GM12878 (cell line): ENCODE measurements around the gene E2F1. TPM values are rescaled to one million over a fixed set of nuclear protein-coding genes. Genes with fewer than 3 reads are reported as not detected.

Experiments
- ATAC-seq: fragments of 200-7000 bp; cut with Tn5 transposase; 3 replicates; pipeline ENCODE4 v1.9.1; 2020; ENCODE audit warnings: mild to moderate bottlenecking, moderate library complexity
- BruUV-seq: library from RNA; stranded (reverse); fragments of 400-500 nt; replicated peaks from 2 replicates; lab custom pipeline; 2021; lab: Mats Ljungman, UMichigan
- CTCF ChIA-PET: fragments of 300-600 bp; sonication (Branson Sonifier 250); formaldehyde crosslinking; extraction: SDS; loops from one replicate; lab custom pipeline; 2021; ENCODE audit warnings: inconsistent platforms; lab: Yijun Ruan, JAX
- POLR2A ChIA-PET: fragments of 350-600 bp; formaldehyde crosslinking; extraction: SDS; loops from one replicate; lab custom pipeline; 2021; ENCODE audit warnings: inconsistent platforms; lab: Charles Lee
- RAD21 ChIA-PET: fragments of 300-600 bp; sonication (Branson Sonifier 250); formaldehyde crosslinking; loops from one replicate; lab custom pipeline; 2023; ENCODE audit warnings: antibody characterized with exemption; ENCODE audit not compliant: unreplicated experiment; lab: Charles Lee
- SMC1A ChIA-PET: fragments of 300-600 bp; sonication (Branson Sonifier 250); formaldehyde crosslinking; loops from one replicate; lab custom pipeline; 2023; ENCODE audit not compliant: unreplicated experiment, uncharacterized antibody; lab: Charles Lee
- DNase-seq: peaks from one replicate; pipeline ENCODE4 v3.0.0-alpha.2; 2011; ENCODE audit warnings: low read depth, low spot score
- FAIRE-seq: peaks from 3 replicates; lab custom pipeline; 2011; peaks lifted over from hg19 to GRCh38; lab: Jason Lieb, UNC
- H2AFZ ChIP-seq: 2 replicates; pipeline ENCODE4 v1.6.0; 2011; ENCODE audit warnings: low read depth, low read length, control low read depth; ENCODE audit not compliant: control insufficient read depth
- H3K27ac ChIP-seq: 2 replicates; pipeline ENCODE4 v1.5.1; 2011; ENCODE audit warnings: control low read depth; ENCODE audit not compliant: control insufficient read depth, insufficient read depth
- H3K27me3 ChIP-seq, 2 experiments: replicated peaks in 1 of 2; 2 replicates each; pipeline versions ENCODE4 v1.6.0 to v1.6.1; 2011; ENCODE audit warnings: low read length in 1 of 2; ENCODE audit not compliant: control insufficient read depth in 2 of 2, insufficient read depth in 2 of 2
- H3K36me3 ChIP-seq, 2 experiments: 2 replicates each; pipeline ENCODE4 v1.5.1; 2011; ENCODE audit warnings: low read length in 1 of 2; ENCODE audit not compliant: control insufficient read depth in 2 of 2, insufficient read depth in 2 of 2
- H3K4me1 ChIP-seq: 2 replicates; pipeline ENCODE4 v1.6.1; 2011; ENCODE audit warnings: mild to moderate bottlenecking, low read length, moderate library complexity, mixed read lengths; ENCODE audit not compliant: control insufficient read depth, insufficient read depth
- H3K4me2 ChIP-seq: 2 replicates; pipeline ENCODE4 v1.6.0; 2011; ENCODE audit warnings: control low read depth; ENCODE audit not compliant: control insufficient read depth, insufficient read depth
- H3K4me3 ChIP-seq: fragments of 200-600 bp; sonication (generic); 2 replicates; pipeline ENCODE4 v1.5.1; 2016
- H3K79me2 ChIP-seq: 2 replicates; pipeline ENCODE4 v1.6.0; 2011; ENCODE audit warnings: low read length; ENCODE audit not compliant: control insufficient read depth, insufficient read depth
- H3K9ac ChIP-seq: 2 replicates; pipeline ENCODE4 v1.8.0; 2011; ENCODE audit warnings: low read length, control low read depth, mixed read lengths; ENCODE audit not compliant: control insufficient read depth, insufficient read depth
- H3K9me3 ChIP-seq: replicated peaks from 3 replicates; pipeline ENCODE4 v1.5.1; 2011; ENCODE audit warnings: mild to moderate bottlenecking, low read length; ENCODE audit not compliant: control insufficient read depth, insufficient read depth
- H4K20me1 ChIP-seq: 2 replicates; pipeline ENCODE4 v1.6.0; 2011; ENCODE audit not compliant: control insufficient read depth, insufficient read depth
- ATF7 ChIP-seq: fragments of 450-650 bp; IDR thresholded peaks from 2 replicates; pipeline ENCODE4 v1.6.1; 2016; ENCODE audit warnings: low read depth, mild to moderate bottlenecking
- BRCA1 ChIP-seq: IDR thresholded peaks from 2 replicates; pipeline ENCODE4 v1.6.1; 2011; ENCODE audit warnings: low read depth, low read length, improper control_type of control experiment
- EED ChIP-seq: sonication (generic); IDR thresholded peaks from 2 replicates; pipeline ENCODE4 v1.6.1; 2016; ENCODE audit warnings: antibody characterized with exemption, low read depth
- IRF4 ChIP-seq: IDR thresholded peaks from 2 replicates; pipeline ENCODE4 v1.6.1; 2011; ENCODE audit warnings: low read depth, low read length
- JUNB ChIP-seq: IDR thresholded peaks from 2 replicates; pipeline ENCODE4 v1.6.1; 2016; ENCODE audit warnings: antibody characterized with exemption, mild to moderate bottlenecking
- NFYA ChIP-seq: IDR thresholded peaks from 2 replicates; pipeline ENCODE4 v1.6.1; 2011; ENCODE audit warnings: low read depth, mild to moderate bottlenecking, low read length, improper control_type of control experiment, borderline replicate concordance
- NRF1 ChIP-seq: conservative IDR thresholded peaks from 2 replicates; pipeline ENCODE4 v1.6.1; 2011; ENCODE audit warnings: mild to moderate bottlenecking, low read depth, low read length, improper control_type of control experiment
- PAX8 ChIP-seq: fragments of 450-650 bp; IDR thresholded peaks from 2 replicates; pipeline ENCODE4 v1.6.1; 2017; ENCODE audit warnings: mild to moderate bottlenecking, moderate library complexity
- PML ChIP-seq: IDR thresholded peaks from 2 replicates; pipeline ENCODE4 v1.6.1; 2012; ENCODE audit warnings: low read length, inconsistent platforms
- RCOR1 ChIP-seq: conservative IDR thresholded peaks from 2 replicates; pipeline ENCODE4 v1.6.1; 2012; ENCODE audit warnings: low read depth, low read length, improper control_type of control experiment
- SIX5 ChIP-seq: IDR thresholded peaks from 2 replicates; pipeline ENCODE4 v1.6.1; 2011; ENCODE audit warnings: mild to moderate bottlenecking, low read depth, low read length, moderate library complexity; ENCODE audit not compliant: severe bottlenecking
- SMAD1 ChIP-seq: fragments of 450-650 bp; IDR thresholded peaks from 2 replicates; pipeline ENCODE4 v1.6.1; 2018; ENCODE audit warnings: mild to moderate bottlenecking, low read depth; ENCODE audit not compliant: partially characterized antibody
- SMARCA5 ChIP-seq: fragments of 450-650 bp; IDR thresholded peaks from 2 replicates; pipeline ENCODE4 v1.6.1; 2017; ENCODE audit warnings: mild to moderate bottlenecking
- WRNIP1 ChIP-seq: IDR thresholded peaks from 2 replicates; pipeline ENCODE4 v1.6.1; 2011; ENCODE audit warnings: low read depth, low read length, improper control_type of control experiment, borderline replicate concordance
- WGBS: methylation state at CpG from one replicate; pipeline ENCODE4 v1.1.6; 2016; ENCODE audit warnings: low lambda C conversion rate; ENCODE audit not compliant: insufficient replicate concordance, insufficient coverage; ENCODE audit errors: missing lambda C conversion rate; 5-methylcytosine and 5-hydroxymethylcytosine counted together
- in situ Hi-C: fragments of 300-500 bp; cut with MboI; formaldehyde crosslinking; loops from 9 replicates; pipeline ENCODE4 v1.14.3; 2018; ENCODE audit warnings: mixed read lengths
- intact Hi-C: fragments of 100-400 bp; cut with micrococcal nuclease; formaldehyde crosslinking; loops from one replicate; pipeline ENCODE4 v1.14.2; 2022; ENCODE audit not compliant: unreplicated experiment
- polyA plus RNA-seq, 11 experiments: library from polyadenylated mRNA; depleted of rRNA in 4 of 11; unstranded in 6 of 11; stranded (reverse) in 5 of 11; fragments of >200 nt; fragmentation: Nextera tagmentation in 4 of 11; fragmentation: Illumina TruSeq in 1 of 11; extraction: Ambion mirVana in 4 of 11; extraction: Trizol in 1 of 11; gene quantifications; 1 replicate in 1 of 11; 2 replicates in 10 of 11; pipeline versions ENCODE4 v1.2.1 to v1.2.3, GENCODE V29; 2011 to 2016; ENCODE audit warnings: inconsistent platforms in 2 of 11, missing spikeins in 2 of 11, low read depth in 1 of 11
- total RNA-seq, 4 experiments: library from RNA; depleted of rRNA in 3 of 4; stranded (reverse); fragments of >200 nt in 3 of 4; fragmentation: Illumina TruSeq in 1 of 4; extraction: Trizol in 1 of 4; gene quantifications; 2 replicates each; pipeline versions ENCODE4 v1.2.1 to v1.2.3, GENCODE V29; 2013 to 2021
- TF ChIP-seq, protein P1 (sequence below), 3 experiments: IDR thresholded peaks in 2 of 3; conservative IDR thresholded peaks in 1 of 3; 2 replicates each; pipeline ENCODE4 v1.5.1; 2011; ENCODE audit warnings: low read depth in 3 of 3, low read length in 3 of 3, mild to moderate bottlenecking in 3 of 3, control low read depth in 2 of 3, moderate library complexity in 2 of 3, inconsistent platforms in 1 of 3, mixed read lengths in 1 of 3; ENCODE audit not compliant: control insufficient read depth in 2 of 3, insufficient read depth in 1 of 3; ENCODE audit errors: extremely low read depth in 1 of 3
- TF ChIP-seq, protein P2 (sequence below): fragments of 450-650 bp; IDR thresholded peaks from 2 replicates; pipeline ENCODE4 v1.6.1; 2014; ENCODE audit warnings: mild to moderate bottlenecking
- TF ChIP-seq, protein P3 (sequence below): fragments of 450-650 bp; IDR thresholded peaks from 2 replicates; pipeline ENCODE4 v1.6.1; 2017; ENCODE audit warnings: antibody characterized with exemption, mild to moderate bottlenecking, moderate library complexity

E2F1 gene
- total and polyA plus RNA-seq, 10 of the 15 experiments (the other 5 are each of a cell fraction or from before 2014, with no cell fraction given), result 0.29 to 50.2 (median 19.7) TPM

DNA sequence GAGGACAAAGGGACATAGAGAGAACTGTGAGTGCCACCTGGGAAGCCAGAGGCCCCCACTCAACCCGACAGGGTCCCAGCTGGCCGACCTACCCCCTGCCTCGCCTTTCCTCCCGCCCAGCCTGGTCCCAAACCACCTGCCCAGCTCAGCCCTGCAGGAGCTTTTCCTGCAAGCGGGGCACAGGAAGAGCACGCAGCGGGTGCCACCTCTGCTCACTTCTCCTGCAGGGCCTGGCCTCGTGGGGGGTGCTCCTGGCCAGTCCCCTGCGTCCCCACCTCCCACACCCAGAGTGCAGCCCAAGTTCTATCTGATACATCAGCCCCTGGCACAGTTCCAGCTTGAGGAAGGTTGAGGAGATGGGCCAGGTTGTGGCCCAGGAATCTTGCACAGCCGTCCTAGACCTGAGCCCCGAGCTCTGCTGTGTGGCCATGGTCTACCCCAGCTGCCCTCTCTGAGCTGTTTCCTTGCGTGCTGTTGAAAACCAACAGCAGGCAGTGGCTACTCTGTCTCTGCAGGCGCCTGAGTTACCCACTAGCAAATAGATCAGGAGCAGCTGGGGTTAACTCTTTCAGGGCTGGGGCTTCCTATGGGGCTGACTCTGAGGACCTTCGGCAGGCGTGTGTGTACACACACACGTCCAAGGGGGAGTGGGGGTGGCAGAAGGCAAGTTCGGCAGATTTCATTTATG, 13.6 kb downstream of the E2F1 start:
- ChIA-PET CTCF (no interaction called here), RAD21 (no interaction called here), SMC1A (no interaction called here), POLR2A (interaction anchor here (1.0 kb wide), 1 partner anchor 13 kb away, joined by 3 read pairs; no protein-coding TSS in a partner anchor)
- no peak overlapping the region for H3K27ac ChIP-seq
- no peak overlapping the region for H3K4me3 ChIP-seq
- no peak for ATAC-seq
- WGBS, result 82% methylated on average over 17 of the region's 17 CpGs
- peaks cover 4% of the 10 kb centered on the region; the same call in 1 of the 2 replicates for H4K20me1 ChIP-seq
- H3K36me3 ChIP-seq, result peaks cover 0 to 1% of the 10 kb centered on the region in 2 experiments; a peak in 3 of 4 replicates
- FAIRE-seq, result no peak
- no peak for DNase-seq
- intact Hi-C loops, result no loop called here
- H3K4me2 ChIP-seq, result no peak overlapping the region; the same call in 1 of the 2 replicates
- no peak overlapping the region for H2AFZ ChIP-seq
- BruUV-seq, result no TSS peak
- no peak overlapping the region for H3K9ac ChIP-seq
- H3K27me3 ChIP-seq, result no peaks in the 10 kb centered on the region
- peaks cover 2% of the 10 kb centered on the region for H3K79me2 ChIP-seq
- in situ Hi-C loops, result no loop called here
- no peaks in the 10 kb centered on the region for H3K9me3 ChIP-seq
- no peak for TF ChIP-seq NRF1
- no peak for TF ChIP-seq SMARCA5
- no peak for TF ChIP-seq SIX5
- no peak for TF ChIP-seq IRF4
- TF ChIP-seq, protein P1, sequence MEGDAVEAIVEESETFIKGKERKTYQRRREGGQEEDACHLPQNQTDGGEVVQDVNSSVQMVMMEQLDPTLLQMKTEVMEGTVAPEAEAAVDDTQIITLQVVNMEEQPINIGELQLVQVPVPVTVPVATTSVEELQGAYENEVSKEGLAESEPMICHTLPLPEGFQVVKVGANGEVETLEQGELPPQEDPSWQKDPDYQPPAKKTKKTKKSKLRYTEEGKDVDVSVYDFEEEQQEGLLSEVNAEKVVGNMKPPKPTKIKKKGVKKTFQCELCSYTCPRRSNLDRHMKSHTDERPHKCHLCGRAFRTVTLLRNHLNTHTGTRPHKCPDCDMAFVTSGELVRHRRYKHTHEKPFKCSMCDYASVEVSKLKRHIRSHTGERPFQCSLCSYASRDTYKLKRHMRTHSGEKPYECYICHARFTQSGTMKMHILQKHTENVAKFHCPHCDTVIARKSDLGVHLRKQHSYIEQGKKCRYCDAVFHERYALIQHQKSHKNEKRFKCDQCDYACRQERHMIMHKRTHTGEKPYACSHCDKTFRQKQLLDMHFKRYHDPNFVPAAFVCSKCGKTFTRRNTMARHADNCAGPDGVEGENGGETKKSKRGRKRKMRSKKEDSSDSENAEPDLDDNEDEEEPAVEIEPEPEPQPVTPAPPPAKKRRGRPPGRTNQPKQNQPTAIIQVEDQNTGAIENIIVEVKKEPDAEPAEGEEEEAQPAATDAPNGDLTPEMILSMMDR (IDR thresholded peaks at IDR 0.05 in 2 of 3, conservative IDR thresholded peaks at IDR 0.05 in 1 of 3; ENCODE audit: control insufficient read depth in 2 of 3, extremely low read depth in 1 of 3, insufficient read depth in 1 of 3, low read depth in 3 of 3, low read length in 3 of 3), result no peak
- no peak for TF ChIP-seq PML
- TF ChIP-seq PAX8, result no peak
- TF ChIP-seq, protein P2, sequence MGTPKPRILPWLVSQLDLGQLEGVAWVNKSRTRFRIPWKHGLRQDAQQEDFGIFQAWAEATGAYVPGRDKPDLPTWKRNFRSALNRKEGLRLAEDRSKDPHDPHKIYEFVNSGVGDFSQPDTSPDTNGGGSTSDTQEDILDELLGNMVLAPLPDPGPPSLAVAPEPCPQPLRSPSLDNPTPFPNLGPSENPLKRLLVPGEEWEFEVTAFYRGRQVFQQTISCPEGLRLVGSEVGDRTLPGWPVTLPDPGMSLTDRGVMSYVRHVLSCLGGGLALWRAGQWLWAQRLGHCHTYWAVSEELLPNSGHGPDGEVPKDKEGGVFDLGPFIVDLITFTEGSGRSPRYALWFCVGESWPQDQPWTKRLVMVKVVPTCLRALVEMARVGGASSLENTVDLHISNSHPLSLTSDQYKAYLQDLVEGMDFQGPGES, result no peak
- TF ChIP-seq, protein P3, sequence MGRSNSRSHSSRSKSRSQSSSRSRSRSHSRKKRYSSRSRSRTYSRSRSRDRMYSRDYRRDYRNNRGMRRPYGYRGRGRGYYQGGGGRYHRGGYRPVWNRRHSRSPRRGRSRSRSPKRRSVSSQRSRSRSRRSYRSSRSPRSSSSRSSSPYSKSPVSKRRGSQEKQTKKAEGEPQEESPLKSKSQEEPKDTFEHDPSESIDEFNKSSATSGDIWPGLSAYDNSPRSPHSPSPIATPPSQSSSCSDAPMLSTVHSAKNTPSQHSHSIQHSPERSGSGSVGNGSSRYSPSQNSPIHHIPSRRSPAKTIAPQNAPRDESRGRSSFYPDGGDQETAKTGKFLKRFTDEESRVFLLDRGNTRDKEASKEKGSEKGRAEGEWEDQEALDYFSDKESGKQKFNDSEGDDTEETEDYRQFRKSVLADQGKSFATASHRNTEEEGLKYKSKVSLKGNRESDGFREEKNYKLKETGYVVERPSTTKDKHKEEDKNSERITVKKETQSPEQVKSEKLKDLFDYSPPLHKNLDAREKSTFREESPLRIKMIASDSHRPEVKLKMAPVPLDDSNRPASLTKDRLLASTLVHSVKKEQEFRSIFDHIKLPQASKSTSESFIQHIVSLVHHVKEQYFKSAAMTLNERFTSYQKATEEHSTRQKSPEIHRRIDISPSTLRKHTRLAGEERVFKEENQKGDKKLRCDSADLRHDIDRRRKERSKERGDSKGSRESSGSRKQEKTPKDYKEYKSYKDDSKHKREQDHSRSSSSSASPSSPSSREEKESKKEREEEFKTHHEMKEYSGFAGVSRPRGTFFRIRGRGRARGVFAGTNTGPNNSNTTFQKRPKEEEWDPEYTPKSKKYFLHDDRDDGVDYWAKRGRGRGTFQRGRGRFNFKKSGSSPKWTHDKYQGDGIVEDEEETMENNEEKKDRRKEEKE, result no peak
- no peak for TF ChIP-seq SMAD1
- TF ChIP-seq RCOR1, result no peak
- TF ChIP-seq NFYA, result no peak
- no peak for TF ChIP-seq WRNIP1
- TF ChIP-seq EED, result no peak
- TF ChIP-seq BRCA1, result no peak
- no peak for TF ChIP-seq JUNB
- TF ChIP-seq ATF7, result no peak
- peaks cover 17% of the 10 kb centered on the region for H3K4me1 ChIP-seq
